ENCODE measurements around the gene CYP3A7. TPM values are rescaled to one million over a fixed set of nuclear protein-coding genes. Genes with fewer than 3 reads are reported as not detected.
"Not testable (repeated sequence)": the region's sequence is repeated elsewhere in the genome, so short reads cannot be mapped to it uniquely, and the experiment has no call there.

Gene CYP3A7
- total RNA-seq, 1 experiment from 2014 or later: not detected

DNA sequence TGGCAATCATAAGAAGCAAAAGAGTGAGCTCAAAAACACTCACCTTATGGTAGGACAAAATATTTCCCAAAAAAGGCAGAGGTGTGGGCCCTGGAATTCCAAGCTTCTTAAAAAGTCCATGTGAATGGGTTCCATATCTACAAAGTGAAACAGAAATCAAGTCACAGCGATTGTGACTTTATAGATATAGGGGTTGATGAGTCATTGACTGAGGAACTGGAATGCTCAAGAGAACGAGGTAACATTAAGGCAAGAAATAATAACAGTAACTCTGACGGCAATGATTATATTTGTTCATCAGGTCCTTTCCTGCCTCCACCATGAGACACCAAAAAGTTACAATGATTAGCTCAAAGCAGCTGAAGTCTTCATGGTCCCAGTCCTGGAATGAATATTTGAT lies 45.0 kb upstream of the CYP3A7 start:
- no TSS peak for BruUV-seq (replicated peaks)
- peaks cover 15% of the 10 kb centered on the region for H3K27me3 ChIP-seq (ENCODE audit: control insufficient read depth, insufficient read depth, low read length)
- intact Hi-C loops (cut with micrococcal nuclease; ENCODE audit: unreplicated experiment): no loop called here
- H3K4me1 ChIP-seq (ENCODE audit: control insufficient read depth, insufficient read depth, low read length): no peaks in the 10 kb centered on the region
- CTCF ChIA-PET: no interaction called here
- ATAC-seq (no peak), DNase-seq (ENCODE audit: low read depth, low spot score) (no peak)
- no peak overlapping the region for H3K4me3 ChIP-seq (ENCODE audit: low read depth in 2 of 2, low read length in 2 of 2)
- POLR2A ChIA-PET: no interaction called here
- no peaks in the 10 kb centered on the region for H3K36me3 ChIP-seq (ENCODE audit: control insufficient read depth, insufficient read depth, low read length)
- H3K27ac ChIP-seq (ENCODE audit: low read length): no peak overlapping the region
- H3K9me3 ChIP-seq (ENCODE audit: control insufficient read depth, insufficient read depth, low read depth, low read length): no peaks in the 10 kb centered on the region
- in situ Hi-C loops (cut with HindIII; ENCODE audit: low pct_unique_long_range_greater_than_20kb, low sequenced_read_pairs): no loop called here
- TF ChIP-seq, protein P1, sequence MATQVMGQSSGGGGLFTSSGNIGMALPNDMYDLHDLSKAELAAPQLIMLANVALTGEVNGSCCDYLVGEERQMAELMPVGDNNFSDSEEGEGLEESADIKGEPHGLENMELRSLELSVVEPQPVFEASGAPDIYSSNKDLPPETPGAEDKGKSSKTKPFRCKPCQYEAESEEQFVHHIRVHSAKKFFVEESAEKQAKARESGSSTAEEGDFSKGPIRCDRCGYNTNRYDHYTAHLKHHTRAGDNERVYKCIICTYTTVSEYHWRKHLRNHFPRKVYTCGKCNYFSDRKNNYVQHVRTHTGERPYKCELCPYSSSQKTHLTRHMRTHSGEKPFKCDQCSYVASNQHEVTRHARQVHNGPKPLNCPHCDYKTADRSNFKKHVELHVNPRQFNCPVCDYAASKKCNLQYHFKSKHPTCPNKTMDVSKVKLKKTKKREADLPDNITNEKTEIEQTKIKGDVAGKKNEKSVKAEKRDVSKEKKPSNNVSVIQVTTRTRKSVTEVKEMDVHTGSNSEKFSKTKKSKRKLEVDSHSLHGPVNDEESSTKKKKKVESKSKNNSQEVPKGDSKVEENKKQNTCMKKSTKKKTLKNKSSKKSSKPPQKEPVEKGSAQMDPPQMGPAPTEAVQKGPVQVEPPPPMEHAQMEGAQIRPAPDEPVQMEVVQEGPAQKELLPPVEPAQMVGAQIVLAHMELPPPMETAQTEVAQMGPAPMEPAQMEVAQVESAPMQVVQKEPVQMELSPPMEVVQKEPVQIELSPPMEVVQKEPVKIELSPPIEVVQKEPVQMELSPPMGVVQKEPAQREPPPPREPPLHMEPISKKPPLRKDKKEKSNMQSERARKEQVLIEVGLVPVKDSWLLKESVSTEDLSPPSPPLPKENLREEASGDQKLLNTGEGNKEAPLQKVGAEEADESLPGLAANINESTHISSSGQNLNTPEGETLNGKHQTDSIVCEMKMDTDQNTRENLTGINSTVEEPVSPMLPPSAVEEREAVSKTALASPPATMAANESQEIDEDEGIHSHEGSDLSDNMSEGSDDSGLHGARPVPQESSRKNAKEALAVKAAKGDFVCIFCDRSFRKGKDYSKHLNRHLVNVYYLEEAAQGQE (IDR thresholded peaks at IDR 0.05; ENCODE audit: insufficient read depth in 1 of 2, low read depth in 2 of 2, low read length in 1 of 2): no peak
- TF ChIP-seq SIN3A (IDR thresholded peaks at IDR 0.05; ENCODE audit: borderline replicate concordance, insufficient read depth, low read depth, low read length) (no peak), POLR2AphosphoS5 (IDR thresholded peaks at IDR 0.05; ENCODE audit: low read depth, low read length) (no peak), CTCF (IDR thresholded peaks at IDR 0.05) (no peak), TCF7L2 (IDR thresholded peaks at IDR 0.05; ENCODE audit: low read depth, low read length) (no peak)

DNA sequence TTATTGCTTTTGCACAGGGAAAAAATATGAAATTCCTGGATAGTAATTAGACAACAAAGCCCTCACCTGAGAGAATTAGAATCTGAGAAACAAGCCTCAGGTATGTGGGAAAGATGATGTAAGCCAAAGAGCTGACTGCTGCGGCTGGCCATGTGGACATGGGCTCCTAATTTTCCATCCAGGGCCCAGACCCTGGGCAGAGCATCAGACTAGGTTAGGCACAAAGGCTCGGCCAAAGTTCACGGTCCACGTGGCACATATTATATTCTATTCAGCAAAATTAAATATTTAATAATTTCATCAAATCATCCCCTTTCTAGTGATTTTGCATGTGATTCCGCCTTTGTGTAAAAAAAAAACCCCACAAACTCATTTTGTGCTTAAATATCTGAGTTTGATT lies 43.9 kb upstream of the CYP3A7 start:
- ChIA-PET CTCF (no interaction called here), POLR2A (no interaction called here)
- Histone ChIP-seq H3K9me3 (ENCODE audit: control insufficient read depth, insufficient read depth, low read depth, low read length) (no peaks in the 10 kb centered on the region), H3K4me1 (ENCODE audit: control insufficient read depth, insufficient read depth, low read length) (no peaks in the 10 kb centered on the region), H3K27ac (ENCODE audit: low read length) (no peak overlapping the region), H3K27me3 (ENCODE audit: control insufficient read depth, insufficient read depth, low read length) (peaks cover 15% of the 10 kb centered on the region), H3K4me3 (ENCODE audit: low read depth in 2 of 2, low read length in 2 of 2) (no peak overlapping the region), H3K36me3 (ENCODE audit: control insufficient read depth, insufficient read depth, low read length) (no peaks in the 10 kb centered on the region)
- no peak for ATAC-seq
- DNase-seq (ENCODE audit: low read depth, low spot score): no peak
- TF ChIP-seq, protein P1 (IDR thresholded peaks at IDR 0.05; ENCODE audit: insufficient read depth in 1 of 2, low read depth in 2 of 2, low read length in 1 of 2): no peak
- TF ChIP-seq POLR2AphosphoS5 (IDR thresholded peaks at IDR 0.05; ENCODE audit: low read depth, low read length) (no peak), TCF7L2 (IDR thresholded peaks at IDR 0.05; ENCODE audit: low read depth, low read length) (no peak), SIN3A (IDR thresholded peaks at IDR 0.05; ENCODE audit: borderline replicate concordance, insufficient read depth, low read depth, low read length) (no peak), CTCF (IDR thresholded peaks at IDR 0.05) (no peak)
- no TSS peak for BruUV-seq (replicated peaks)
- in situ Hi-C loops (cut with HindIII; ENCODE audit: low pct_unique_long_range_greater_than_20kb, low sequenced_read_pairs): no loop called here
- intact Hi-C loops (cut with micrococcal nuclease; ENCODE audit: unreplicated experiment): no loop called here

DNA sequence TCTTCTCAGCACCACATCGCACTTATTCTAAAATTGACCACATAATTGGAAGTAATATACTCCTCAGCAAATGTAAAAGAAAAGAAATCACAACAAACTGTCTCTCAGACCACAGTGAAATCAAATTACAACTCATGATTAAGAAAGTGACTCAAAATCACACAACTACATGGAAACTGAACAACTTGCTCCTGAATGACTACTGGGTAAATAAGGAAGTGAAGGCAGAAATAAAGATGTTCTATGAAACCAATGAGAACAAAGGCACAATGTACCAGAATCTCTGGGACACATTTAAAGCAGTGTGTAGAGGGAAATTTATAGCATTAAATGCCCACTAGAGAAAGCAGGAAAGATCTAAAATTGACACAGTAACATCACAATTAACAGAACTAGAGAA lies 38.4 kb upstream of the CYP3A7 start:
- H3K36me3 ChIP-seq (ENCODE audit: control insufficient read depth, insufficient read depth, low read length); in situ Hi-C loops (cut with HindIII; ENCODE audit: low pct_unique_long_range_greater_than_20kb, low sequenced_read_pairs); BruUV-seq (replicated peaks); ATAC-seq; H3K4me1 ChIP-seq (ENCODE audit: control insufficient read depth, insufficient read depth, low read length); H3K27ac ChIP-seq (ENCODE audit: low read length); intact Hi-C loops (cut with micrococcal nuclease; ENCODE audit: unreplicated experiment); H3K4me3 ChIP-seq (ENCODE audit: low read depth in 2 of 2, low read length in 2 of 2); DNase-seq (ENCODE audit: low read depth, low spot score); H3K9me3 ChIP-seq (ENCODE audit: control insufficient read depth, insufficient read depth, low read depth, low read length); CTCF ChIA-PET; POLR2A ChIA-PET: not testable (repeated sequence)
- peaks cover 27% of the 10 kb centered on the region for H3K27me3 ChIP-seq (ENCODE audit: control insufficient read depth, insufficient read depth, low read length)

Data from Panc1 (cell line).